Fibroblast of the conjunctiva (primary cell): ENCODE data around the gene C10orf67.
A peak's percentile ranks its signal among the peaks of the same experiment; 100 is the strongest.
"Not testable (repeated sequence)": the region's sequence is repeated elsewhere in the genome, so short reads cannot be mapped to it uniquely, and the experiment has no call there.

Source experiments
- DNase-seq: peaks from one replicate; pipeline ENCODE4 v3.0.0-alpha.2; 2010; ENCODE audit warnings: low read depth

C10orf67 gene

DNA sequence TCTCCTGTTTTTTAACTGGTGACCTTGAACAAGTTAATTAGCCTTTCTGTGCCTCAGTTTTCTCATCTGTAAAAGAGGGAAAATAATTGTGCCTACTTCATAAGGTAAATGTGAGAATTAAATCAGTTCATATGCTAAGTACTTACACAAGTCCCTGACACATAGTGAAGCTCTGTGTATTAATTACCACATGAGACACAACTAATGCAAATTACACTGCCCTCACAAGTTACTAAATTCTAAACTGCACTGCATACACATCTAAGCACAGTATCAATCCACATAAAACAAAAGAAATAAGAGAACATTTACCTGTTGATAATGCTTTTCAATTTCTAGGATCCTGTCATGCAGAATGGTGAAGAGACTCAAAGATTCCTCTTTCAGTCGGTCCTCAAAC is 22.5 kb downstream of the C10orf67 start:
- DNase-seq: no peak

DNA sequence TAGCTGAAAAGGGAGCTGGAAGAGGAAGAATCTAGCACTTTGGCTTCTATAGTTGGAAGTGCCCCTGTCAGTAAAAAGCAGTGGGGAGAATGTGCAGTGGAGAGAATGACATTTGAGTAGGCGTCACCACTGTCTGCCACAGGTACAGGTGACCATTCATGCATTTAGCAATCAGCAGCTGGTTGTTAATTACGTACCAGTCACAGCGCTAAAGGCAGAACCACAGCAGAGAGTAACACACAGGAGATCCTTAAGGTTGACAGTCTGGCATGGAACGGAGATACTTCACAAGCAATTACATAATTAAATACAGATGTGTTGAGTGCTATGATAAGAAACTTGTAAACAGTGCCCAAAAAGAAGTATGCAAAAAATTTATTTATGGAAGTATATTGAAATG is 24.8 kb downstream of the C10orf67 start:
- no peak for DNase-seq

DNA sequence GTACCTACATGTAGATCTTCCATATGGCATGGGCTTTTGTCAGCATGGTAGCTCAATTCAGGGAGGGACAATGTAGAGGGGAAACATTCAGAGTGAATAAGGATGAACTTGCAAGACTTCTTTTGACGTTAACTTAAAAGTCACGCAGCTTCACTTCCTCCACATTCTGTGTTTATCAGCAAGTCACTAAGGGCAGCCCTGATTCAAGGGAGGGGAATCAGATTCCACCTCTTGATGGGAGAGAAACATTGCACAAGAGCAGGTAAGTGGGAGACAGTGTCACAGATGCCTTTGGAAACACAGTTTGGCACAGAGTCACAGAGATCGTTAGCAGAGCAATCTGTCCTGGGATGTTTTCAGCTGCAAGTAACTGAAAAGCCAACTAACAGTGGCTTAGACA is 26.2 kb downstream of the C10orf67 start:
- DNase-seq: no peak

DNA sequence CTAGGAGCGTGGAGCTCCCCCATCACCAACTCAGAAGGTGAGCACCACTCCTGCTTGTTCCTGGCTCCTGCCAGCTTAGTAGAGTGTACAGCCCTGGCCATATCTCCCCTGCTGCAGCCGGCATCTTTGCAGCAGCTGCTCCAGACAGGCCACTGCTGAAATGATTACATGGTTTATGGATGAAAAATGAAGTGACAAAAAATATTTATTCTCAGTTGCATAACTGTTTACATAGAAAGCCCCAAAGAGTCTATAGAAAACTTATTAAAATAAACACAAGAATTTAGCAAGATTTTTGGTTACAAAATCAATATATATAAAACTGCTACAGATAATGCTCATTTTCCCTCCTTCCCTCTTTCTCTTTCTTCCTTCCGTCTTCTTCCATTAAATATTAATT is 27.2 kb downstream of the C10orf67 start:
- DNase-seq: no peak

DNA sequence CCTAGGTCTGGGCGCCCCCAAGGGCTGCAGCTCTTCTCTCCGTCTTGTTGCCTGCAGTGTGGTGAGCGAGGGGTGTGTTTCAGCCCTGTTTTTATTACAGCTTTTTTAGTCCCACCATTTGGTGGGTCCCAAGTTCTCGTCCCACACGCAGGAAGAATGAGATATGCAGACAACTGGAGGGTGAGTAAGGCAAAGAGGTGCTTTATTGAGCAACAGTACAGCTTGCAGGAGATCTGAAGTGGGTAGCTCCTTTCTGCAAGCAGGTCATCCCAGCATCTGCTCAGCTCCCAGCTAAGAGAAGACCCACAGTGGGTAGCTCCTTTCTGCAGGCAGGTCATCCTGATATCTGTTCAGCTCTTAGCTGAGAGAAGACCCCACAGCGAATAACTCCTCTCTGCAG is 28.2 kb downstream of the C10orf67 start:
- DNase-seq: no peak

DNA sequence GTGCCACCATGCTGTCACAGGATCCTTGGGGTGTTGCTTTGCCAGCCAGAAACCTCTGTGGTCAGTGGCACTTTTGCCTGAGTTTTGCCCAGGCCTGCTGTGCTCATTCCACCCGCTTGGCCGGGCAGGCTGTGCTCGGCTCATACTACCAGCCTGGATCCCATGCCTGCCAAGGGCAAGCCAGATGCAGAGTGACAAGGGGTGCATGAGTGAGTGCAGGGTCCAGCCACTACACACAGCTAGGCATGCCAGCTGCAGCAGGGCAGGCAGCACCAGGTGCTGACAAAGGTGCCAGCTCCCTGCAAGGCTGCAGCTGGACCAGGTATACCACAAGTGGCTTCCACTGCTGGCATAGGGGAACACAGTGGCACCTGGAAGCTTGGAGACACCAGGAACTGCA is 28.6 kb downstream of the C10orf67 start:
- DNase-seq: no peak

DNA sequence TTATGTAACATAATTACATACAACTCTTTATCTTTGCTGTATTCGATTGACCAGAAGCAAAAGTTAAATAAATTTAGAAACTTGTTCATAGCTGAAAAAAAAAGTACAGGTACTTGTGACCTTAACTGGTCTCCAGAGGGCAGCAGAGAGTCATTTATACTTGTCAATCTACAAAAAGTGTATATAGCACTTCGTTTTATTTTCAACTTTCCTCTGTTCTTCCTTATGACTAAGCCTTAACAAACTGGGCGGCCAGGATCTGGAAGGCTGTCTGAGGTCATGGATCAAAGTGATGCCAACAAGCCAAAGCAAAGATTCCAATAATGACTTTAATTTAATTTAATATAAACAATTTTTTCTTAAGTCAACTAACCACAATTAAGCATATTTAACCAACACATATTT is 29.8 kb downstream of the C10orf67 start:
- DNase-seq: peak; percentile 85

DNA sequence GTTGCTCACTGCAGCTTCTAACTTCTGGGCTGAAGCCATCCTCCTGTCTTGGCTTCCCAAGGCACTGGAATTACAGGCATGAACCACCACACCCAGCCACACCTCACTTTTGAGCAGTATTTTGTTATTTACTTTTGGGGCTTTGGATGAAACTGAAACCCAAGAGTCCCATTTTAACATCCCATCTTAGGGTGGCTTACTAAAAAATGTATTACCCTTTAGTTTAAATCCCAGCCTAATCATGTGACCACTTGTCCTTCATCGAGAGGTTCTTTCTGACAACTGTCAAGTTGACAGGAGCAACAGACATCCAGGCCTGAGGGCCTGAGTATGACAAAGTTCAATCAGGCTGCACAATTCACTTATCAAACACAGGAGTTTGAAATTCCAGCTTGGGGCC is 33.6 kb downstream of the C10orf67 start:
- DNase-seq: no peak

DNA sequence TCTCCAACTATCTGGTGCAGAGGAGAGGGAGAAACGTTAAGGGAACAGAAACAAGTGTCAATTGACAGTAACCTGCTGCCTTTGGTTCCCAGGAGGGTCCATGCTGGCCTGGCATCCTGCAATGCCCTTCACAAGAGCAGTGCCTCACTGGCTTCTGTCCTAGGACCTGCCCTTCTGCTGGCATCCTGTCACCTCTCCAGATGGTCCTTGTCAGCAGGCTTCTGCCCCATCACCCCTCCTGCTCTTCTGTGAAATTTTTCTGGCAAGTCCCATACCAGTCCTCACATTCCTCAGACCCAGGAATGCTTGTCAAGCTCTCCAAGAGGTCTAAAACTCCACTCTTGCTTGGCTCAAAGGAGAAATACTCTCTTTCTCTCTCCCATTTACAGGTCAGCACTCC is 34.2 kb downstream of the C10orf67 start:
- DNase-seq: no peak

DNA sequence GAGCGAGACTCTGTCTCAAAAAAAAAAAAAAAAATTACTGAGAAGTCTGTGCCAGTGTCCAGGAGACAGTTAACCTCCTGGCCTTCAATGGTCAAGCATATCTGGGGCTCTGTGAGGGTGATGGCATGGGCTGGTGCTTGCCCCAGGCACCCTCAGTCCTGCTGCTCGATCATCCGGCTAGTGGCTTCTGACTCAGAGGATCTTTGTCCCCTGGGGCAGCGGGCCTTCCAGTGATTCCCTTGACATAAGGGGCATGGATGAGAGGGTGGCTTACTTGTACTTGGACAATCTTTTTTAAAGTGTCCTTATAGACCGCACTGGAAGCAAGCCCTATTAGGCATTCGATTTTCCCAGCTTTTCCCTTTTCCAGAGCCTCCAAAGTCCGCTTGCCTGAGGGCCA is 44.6 kb downstream of the C10orf67 start:
- not testable (repeated sequence) for DNase-seq

DNA sequence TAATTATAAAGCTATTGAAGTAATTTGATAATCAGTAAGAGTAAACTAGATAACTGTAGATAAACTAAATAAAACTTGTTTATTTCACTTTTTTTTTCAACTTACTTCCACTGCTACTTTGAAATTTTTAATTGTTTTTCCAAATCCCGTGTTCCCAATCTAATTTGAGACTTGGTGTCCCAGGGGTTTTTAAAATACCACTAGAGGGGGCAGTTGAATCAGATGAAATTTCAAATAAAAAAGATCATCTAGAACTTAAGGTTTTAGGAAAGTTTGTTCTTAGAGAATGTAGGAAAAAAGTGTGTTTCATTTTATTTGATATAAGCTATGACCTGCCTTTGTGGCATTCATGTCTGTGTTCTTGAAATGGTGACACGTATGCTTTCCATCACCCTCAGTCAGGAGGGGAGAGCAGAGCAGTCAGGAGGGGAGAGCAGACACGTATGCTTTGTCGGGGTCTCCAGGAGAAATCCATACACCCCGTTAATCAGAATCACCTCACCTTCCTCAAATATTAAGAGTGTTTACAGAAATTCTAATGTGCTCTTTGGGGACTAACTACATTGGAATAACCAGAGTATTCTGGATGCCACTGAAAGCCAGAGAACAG is 49.9 kb downstream of the C10orf67 start:
- no peak for DNase-seq

DNA sequence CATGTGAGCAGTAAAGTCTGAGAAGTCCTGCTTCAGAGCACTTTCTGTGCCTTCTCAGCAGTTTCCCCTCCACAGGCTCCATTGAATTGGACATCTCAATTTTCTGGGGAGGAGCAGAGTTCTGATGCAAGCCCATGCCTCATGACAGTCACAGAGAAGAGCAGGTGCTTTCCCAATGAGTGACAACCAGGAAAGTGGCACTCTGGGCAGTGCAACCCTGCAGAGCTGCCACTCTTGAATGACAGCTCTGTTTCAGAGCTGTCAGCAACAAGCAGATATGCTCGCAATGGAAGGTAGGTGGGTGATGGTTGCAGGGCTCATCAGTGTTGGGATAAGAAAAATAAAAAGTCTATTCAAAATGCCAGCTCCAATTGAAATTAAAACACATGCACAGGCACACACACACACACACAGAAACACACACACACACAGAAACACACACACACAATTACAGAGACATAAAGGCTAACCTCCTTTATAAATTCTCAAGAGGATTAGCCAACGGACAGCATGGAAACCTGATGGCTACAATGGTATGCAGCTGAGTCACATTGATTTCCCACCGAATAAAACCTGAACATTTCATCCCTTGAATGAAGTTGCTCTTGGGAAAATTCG is 50.5 kb downstream of the C10orf67 start:
- no peak for DNase-seq

DNA sequence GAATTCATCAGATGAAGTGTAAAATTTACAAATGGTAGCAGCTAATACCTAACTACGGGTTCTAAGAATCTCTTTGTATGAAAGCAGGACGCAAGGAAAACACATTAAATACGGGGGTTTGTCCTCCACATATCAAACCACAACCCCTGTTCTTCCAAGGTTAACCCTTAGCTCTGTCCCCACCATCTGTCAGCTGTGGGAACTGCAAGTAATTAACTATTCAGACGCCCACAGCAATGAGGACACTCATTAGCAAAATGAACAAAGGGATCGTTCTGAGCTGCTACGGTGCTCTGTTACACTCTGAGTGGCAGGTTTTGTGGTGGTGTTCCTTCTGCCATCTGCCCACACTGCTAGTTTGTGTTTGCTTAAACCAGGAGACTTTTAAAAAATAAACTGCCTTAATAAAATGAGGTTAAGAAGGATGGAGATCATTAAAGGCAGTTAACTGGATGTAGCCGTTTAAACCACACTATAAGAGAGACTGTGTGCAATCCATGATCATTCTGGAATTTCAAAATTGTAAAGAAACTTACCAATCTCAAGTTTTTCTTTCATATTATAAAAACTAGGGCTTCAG is 51.4 kb downstream of the C10orf67 start:
- peak; percentile 5 for DNase-seq

DNA sequence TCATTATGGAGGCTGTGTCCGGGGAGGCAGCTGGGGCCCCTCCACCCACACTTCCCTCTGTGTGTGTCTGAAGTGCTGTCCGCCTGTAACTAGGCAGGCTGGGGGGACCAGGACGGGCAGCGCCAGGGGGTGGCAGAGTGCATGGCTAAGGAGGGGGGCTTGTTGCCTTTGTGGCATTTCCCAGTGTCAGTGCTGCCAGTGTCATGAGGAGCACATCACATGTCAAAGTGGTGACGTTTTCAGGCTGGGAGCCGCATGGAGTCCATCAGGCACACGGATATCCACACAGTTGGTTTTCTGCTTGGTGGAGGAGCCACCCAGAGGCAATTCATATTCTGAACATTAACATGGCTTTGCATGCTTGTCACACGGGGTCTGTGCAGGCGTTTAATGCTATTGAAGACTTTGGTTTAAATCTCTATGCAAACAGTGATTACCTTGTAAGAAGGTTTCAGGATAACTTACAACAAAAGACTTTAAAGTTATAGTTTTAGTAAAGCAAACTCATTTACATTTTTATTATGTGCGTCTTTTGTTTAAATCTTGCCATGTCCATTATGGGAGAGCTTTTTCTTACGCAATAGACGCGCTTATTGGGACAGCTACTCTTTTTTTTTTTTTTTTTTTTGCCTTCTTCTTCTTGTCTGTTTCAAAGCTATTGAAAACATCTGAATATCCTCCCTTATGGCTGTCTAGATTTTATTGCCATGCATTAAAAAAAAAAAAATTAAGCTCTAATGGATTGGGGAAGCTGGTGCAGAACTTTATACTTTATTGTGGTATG is 52.9 kb downstream of the C10orf67 start:
- DNase-seq: no peak

DNA sequence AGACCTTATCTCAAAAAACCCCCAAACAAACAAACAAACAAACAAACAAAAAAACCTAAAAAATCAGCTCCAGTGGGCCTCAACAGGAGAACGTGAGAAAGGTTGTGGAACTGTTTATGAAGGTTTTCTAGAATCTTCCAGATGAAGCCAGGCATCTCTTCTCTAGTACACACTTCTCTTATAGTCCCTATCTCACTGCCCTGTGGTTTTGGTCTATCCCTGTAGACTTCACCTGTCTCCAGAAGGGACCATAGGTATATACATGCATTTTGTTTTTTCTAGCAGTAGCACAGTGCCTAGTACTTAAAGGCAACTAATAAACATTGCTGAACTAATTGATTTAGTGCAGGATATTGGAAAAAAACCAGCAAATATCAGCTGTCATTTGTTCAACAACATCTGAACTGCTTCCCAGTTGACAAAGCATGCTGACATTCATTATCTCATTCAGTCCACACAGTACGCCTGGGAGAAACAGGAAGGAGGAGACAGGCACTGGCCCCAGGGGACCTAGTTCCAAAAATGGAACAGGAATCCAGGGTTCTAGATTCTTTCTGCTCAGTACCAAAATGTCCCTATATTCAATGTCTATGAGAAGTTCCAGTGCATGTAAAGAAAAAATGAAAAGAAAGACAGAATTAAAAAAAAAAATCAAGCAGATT is 59.8 kb downstream of the C10orf67 start:
- no peak for DNase-seq

DNA sequence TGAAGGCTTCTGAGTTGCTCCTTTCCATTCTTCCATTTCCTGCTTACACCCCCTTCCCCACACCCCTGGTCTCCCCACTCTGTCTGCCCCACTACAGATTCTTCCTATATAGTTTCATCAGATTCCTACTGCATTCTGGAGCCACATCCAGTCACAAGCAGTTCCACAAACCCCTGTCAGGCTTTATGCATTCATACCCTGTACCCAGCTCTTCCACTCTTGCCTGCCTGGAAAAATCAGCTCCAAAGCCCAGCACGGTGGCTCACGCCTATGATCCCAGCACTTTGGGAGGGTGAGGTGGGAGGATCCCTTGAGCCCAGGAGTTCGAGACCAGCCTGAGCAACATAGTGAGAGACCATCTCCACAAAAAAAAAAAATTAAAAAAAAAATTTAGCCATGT is 60.4 kb downstream of the C10orf67 start:
- no peak for DNase-seq

DNA sequence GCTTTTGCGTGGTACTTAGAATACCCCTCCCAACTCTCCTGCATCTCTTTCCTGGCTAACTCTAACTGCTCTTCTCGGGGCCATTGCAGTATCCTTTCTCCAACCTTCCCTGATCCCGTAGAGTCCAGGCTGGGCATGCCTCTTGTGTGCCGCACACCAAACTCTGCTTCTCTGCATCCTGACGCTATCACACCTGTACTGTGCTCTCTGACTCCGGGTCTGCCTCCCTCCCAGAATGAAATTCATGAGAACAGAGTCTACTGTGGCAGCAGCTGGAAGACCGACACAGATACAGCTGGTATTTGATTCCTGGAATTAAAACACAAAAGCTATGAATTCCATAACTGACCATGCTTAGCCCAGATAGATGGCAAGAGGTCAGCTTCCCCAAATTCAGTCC is 60.9 kb downstream of the C10orf67 start:
- no peak for DNase-seq

DNA sequence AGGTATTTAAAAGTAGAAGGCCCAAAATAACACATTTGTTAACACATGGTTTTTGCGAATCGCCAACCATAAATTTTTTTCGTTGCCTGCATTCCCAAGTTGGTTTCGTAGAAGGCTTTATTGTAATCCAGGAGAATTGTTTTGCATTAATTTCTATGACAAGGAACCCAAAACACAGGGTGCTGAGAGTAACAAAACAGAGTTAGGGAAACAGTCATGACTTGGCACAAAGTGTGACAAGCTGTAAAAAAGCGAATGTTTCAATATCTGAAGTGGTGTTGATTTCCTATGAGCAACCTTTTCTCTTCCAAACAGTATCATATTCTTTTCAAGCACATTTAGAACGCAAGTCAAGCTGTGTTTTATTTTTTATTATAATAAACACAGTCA is 63.6 kb downstream of the C10orf67 start:
- no peak for DNase-seq

DNA sequence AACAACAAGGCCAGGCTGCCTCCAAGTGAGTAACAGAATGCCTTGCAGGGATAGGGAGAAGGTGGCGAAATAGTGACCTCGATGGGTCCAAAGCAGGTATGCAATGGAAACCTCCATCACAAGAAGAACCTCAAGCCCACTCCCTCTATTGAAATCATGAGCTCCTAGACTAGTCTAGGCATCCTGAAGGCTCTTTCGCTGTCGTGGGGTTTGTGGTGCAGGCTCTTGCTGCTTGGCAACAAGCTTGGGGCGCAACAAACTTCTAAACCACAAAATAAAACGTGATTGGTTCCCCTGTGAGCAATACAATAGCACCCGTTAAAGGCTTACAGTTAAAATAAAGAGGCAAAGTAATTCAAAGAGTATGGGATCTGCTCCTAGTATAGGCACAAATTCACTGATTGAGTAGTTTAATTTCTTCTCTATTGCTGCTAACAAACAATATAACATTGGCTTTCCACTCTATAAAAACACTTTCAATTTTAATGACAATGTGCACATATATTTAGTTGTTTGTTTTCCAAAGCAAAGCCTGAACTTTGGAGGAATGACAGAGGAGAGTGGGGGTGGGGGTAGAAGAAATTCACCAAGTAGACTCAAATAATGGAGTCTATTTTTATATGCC is 64.1 kb downstream of the C10orf67 start:
- no peak for DNase-seq

DNA sequence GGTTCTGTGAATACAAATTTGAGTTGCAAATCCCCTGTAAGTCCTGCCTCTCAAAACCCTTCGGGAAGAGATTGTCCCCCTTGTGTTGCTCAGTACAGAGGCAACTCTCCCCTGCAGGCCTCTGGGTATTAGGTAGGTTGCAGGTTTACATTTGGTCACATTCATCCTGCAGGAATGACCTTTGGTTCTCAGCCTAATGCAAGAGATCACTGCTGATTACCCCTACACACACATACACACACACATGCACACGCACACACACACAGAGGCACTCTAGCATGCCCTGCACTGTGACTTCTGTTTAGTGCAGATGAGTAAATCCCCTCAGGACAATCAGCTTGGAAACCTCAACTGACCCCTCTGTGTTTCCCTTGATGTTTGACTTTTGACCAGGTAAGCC is 69.2 kb downstream of the C10orf67 start:
- DNase-seq: no peak

DNA sequence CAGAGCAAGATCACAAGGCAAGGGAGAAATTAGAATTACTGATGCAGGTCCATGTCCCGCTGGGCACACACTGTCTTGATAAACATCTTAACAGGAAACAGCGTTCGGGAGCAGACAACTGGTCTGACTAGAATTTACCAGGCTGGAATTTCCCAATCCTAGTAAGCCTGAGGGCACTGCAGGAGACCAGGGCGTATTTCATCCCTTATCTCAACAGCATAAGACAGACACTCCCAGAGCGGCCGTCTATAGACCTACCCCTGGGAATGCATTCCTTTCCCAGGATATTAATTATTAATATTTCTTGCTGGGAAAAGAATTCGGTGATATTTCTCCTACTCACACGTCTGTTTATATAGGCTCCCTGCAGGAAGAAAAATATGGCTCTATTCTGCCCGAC is 70.4 kb downstream of the C10orf67 start:
- DNase-seq: not testable (repeated sequence)

DNA sequence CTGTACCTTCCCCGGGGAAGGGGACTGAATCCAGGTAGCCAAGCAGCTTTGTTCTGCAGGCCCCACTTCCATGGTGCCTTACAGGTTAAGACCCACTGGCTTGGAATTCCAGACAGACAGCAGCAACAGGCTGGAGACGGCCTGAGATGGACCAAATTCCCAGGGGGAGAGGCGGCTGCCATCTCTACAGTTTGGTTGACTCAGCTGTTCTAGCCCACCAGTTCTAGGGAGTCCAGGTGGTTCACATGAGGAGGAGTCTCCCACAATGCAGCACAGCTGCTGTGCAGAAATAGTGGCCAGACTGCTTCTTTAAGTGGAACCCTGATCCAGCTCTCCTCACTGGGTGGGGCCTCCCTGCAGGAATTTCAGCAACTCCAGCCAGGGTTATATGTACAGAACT is 74.1 kb downstream of the C10orf67 start:
- no peak for DNase-seq
